ENCODE results near the gene TARS2.

Gene TARS2

DNA sequence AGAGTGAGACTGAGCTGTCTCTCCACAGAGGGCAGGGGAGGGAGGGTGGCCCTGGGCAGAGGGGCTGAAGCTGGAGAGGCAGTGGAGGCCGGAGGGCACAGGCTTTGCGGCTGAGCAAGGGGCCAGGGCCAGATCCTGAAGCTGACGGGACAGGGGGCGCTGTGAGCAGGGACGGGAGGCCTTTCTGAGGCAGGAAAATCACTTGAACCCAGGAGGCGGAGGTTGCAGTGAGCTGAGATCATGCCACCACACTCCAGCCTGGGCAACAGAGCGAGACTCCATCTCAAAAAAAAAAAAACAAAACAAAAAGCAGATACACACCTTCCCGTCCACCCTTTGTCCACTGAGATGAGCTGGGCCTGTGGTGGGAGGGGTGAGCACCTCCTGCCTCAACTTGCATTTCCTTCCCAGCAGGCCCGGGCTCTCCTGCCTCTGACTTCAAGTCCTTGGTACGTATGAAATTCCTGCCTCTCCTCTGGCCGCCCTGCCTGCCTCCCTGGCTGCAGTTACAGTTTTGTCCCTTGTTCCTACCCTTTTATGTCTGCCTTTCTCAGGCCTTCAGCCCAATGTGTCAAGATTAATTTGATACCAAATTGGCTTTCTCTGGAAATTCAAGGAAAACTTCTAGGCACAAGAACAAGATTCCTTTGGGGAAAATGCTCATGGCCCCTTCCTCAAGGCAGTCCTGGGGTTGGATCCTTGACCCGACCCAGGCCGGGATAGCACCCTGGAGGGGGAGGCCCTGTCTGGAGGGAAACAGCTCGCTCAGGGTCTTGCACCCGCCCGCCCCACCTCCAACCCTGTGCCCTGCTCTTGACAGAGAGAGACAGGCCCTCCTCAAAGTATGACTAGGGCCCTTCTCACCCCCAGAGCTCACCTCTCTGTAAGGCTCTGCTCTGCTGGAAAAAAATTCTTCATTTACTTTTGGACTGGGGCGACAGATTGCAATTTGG is 50.8 kb downstream of the TARS2 start:
- DNase-seq (ENCODE audit: low spot score): no peak

DNA sequence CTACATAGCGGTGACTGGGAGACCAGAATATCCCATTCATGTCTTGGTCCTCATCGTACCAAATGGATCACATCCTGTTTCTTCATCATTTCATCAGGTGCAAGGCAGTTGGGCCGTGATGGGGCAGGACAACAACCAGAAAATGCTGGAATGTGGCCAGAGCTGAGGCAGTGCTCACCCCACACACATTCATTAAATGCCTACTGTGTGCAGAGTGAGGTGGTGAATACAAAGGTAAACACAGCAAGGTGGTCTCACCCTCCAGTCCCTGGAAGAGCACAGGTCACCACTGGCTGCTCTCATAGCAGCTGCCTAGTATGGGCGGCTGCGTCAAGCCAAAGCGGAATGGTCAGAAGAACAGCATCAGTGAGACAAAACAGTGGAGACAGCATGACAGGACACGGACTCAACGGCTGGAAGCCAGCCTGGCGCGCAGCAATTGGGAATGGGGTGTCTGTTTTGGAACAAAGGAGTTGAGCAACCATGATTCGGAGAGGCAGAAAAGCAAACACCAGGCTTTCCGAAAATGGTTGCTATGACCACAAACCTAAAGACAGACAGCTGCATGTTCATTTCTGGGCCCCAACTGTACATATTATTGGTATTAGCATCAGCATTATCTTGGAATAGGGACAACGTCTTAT is 56.4 kb downstream of the TARS2 start:
- no peak for DNase-seq (ENCODE audit: low spot score)

DNA sequence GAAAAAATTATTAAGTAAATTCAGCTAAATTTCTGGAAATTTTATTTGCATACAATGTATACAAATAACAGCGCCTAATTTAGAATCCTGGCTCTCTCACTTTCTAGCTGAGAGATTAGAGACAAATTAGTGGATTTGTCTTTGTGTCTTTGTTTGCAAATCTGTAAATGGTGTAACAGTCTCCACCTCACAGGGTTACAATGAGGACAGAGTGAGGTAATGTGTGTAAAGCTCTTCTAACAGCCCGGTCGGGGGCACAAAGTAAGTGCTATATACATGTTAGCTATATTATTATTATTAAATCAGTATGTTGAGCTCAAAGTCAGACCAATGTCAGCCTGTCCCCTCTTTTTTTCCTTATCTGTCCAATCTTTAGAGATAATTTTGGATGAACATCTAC is 57.0 kb downstream of the TARS2 start:
- no peak for DNase-seq (ENCODE audit: low spot score)

DNA sequence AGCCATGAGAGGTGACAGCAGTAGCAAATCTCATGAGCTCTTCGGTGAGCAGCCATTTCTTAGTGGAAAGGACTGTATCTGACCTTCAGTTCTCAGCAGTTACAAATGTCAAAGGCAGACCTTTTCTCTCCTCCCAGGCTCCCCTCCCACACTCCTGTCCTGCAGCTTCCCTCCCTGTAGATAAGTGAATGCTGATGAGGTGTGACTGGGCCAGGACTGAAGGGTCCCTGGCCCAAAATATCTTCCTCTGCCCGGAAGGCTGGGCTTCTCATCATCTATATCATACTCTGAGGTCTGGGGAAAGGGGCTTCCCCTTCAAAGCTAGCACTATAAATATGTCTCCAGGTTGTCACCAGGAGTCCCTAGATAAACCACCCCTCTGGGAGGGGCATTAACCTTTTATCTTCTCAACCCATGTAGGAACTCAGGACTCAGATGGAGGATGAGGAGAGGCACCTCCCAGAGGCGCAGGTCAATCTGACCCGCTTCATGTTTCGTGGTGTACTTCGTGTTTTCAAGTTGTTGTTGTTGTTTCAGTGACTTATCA is 58.3 kb downstream of the TARS2 start:
- peak; percentile 44 for DNase-seq (ENCODE audit: low spot score)

DNA sequence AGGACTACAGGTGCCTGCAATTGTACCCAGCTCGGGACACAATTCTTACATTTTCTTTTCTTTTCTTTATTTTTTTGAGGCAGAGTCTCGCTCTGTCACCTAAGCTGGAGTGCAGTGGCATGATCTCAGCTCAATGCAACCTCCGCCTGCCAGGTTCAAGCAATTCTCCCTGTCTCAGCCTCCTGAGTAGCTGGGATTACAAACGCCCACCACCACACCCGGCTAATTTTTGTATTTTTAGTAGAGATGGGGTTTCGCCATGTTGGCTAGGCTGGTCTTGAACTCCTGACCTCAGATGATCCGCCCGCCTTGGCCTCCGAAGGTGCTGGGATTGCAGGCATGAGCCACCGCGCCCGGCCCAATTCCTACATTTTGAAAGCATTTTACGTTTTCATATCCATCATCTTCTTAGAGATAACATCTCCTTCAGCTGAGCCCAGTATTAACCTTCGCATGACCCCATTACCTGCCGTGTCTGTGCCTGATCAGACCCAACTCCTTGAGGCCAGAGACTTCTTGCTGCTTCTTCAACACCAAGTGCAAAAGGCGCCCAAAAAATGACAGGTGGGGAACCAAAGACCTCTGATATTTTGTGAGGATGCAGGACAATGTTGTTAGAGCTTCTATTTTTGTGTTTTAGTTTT is 59.2 kb downstream of the TARS2 start:
- DNase-seq (ENCODE audit: low spot score): no peak

DNA sequence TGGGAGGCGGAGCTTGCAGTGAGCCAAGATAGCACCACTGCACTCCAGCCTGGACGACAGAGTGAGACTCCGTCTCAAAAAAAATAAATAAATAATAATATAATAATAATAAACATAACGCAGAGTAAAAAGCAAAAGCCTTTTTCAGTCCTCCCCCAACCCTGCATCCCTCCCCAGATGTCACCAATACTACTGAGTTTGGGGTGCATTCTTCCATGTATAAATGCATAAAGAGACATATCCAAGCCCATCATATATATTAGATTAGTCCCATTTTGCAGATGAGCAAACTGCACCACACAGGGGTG is 61.1 kb downstream of the TARS2 start:
- no peak for DNase-seq (ENCODE audit: low spot score)

DNA sequence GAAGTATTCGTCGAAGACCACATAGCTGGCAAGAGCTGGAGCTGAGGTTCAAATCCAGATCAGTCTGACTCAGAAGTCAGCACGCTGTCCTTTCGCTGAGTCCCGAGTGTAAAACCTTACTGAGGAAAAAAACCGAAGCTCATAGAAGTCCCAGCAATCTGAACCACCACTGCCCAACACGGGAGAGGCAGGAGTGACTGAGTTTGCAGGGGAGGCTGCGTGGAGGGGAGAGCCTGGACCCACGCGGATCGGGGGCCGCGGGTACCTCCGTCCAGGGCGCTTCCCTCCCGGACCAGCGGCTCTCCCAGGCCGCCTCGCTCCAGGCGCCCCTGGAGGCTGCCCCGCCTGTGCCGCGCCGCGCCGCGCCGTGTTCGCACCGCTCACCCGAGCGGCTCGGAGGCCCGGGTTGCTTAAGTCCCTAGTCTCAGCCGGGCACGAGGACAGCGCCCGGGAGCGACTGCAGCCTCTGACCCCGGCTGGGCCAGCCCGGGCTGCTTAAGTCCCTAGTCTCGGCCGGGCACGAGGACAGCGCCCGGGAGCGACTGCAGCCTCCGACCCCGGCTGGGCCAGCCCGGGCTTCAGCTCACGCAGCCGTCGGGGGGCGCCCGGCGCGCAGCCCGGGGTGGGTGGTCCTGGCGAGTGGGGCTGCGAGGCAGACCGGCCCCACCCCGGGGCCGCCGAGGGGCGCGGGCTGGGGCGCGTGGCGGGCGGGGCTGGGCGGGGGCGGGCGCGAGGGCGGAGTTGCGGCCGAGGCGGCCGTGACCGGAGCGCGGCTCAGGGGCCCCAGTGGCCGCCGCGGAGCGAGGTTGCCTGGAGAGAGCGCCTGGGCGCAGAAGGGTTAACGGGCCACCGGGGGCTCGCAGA is 61.6 kb downstream of the TARS2 start, which contains the start of gene ADAMTSL4:
ADAMTSL4 (plus strand) TSS at position 777 of the 864 bp plus-strand sequence. CDS start 2,881 bp downstream, outside the sequence.
- peak; percentile 24 for DNase-seq (ENCODE audit: low spot score)

DNA sequence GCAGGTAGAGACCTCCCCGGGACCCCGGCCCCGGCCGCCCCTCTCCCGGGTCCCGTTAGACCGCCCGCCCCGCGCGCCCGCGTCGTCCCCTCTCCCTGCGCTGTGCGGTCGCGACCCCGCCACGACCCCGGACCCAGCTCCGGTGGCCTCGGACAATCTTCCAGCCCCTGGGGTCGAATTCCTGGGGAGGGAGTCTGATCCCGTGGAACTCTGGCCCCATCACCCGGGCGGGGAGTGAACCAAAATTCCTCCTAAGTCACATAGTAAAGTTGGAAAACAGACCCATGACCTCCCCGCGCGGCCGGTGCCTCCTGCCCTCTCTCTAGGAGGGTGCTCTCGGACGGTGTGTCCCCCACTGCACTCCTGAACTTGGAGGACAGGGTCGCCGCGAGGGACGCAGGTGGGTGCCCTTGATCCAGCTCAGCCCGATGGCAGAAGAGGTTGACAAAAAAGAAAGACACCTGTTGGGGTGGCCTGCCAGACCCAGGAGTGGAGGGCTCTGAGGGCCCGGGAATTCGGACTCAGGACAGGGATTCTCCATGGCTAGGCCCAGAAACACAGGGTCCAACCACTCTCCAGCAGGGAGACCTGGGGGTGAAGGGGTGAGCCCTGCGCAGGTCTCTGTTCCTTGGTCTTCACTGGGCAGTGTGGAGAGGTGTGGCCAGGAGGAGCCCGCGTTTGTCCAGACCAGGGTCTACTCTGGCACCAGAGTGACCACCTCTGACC is 62.4 kb downstream of the TARS2 start:
- DNase-seq (ENCODE audit: low spot score): no peak

DNA sequence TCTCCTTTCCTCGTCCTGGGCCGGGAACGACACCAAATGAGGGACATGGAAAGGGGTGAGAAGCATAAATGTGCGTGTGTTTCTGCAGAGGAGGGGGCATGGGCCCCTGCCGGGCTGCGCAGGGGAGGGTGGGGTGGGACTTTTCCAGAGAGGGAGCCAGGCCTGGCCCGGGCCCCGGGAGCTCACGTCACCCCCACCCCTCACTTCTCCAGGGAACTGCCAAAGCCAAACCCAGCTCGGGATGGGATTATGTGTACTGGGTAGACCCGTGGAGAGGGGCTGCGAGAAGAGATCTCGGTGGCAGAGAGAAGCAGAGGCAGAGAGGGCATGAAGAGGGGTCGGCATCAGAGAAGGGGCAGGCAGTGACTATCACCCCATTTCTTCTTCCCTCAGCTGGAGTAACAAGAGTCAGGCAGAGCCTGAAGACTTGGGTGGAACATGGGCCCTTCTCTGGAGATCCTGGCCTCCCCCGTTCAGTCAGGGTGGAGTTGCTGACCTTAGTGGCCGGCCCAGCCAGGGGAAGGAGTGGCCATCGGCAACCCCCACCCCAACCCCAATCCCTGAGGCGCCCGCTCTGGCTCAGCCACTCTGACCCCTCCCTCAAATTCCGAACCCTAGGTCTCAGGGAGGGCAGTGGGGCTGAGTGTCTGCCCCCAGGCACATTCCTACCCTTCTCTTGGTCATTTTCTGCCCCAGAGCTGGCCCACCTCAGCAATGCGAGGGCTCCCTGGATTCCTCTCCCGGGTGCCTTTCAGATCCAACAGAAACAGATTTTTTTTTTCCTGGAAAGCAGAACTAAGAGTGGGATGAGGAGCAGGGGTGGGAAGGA is 63.2 kb downstream of the TARS2 start:
- DNase-seq (ENCODE audit: low spot score): no peak

DNA sequence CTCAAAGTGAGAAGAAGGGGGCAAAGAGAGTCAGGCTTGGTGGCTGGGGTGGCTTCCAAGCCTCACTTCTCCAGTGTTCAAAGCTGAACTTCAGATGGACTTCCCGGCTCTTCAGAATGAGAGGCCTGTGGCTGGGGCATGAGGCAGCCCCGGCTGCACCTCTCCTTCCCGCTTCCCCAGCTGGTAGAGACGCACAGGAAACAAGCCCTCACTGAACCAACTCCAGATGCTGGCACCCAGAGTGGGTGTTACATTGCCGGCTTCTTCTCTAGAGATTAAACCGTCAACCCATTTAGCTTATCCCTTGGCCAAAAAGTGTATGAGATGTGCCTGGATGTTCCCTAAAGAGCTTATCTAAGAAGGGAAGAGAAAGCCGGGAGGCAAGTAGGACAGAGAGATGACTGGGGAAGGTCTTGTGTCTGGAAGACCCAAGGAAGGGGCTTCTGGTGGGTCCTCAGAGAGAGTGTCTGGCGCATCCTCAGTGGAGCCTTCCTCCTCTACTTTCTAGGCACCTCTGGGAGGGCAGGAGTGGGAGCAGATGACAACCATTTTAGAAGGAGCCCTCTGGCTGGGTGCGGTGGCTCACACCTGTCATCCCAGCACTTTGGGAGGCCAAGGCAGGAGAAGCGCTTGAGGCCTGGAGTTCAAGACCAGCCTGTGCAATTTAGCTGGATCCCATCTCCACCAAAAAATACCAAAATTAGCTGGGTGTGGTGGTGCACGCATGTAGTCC is 64.0 kb downstream of the TARS2 start:
- DNase-seq (ENCODE audit: low spot score): no peak

DNA sequence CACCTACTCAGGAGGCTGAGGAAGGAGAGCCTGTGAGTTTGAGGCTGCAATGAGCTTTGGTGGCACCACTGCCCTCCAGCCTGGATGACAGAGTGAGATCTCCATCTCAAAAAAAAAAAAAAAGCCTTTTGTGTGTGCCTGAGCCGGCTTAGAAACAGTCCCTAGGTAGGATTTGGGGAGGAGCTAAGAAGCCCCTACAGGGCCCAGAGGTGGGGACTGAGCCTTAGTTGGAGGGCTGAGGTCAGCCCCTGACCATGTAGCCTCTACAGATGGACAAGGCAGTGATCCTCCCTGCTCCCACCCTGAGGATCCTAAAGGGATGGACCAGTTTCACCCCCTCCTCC is 64.5 kb downstream of the TARS2 start:
- no peak for DNase-seq (ENCODE audit: low spot score)

DNA sequence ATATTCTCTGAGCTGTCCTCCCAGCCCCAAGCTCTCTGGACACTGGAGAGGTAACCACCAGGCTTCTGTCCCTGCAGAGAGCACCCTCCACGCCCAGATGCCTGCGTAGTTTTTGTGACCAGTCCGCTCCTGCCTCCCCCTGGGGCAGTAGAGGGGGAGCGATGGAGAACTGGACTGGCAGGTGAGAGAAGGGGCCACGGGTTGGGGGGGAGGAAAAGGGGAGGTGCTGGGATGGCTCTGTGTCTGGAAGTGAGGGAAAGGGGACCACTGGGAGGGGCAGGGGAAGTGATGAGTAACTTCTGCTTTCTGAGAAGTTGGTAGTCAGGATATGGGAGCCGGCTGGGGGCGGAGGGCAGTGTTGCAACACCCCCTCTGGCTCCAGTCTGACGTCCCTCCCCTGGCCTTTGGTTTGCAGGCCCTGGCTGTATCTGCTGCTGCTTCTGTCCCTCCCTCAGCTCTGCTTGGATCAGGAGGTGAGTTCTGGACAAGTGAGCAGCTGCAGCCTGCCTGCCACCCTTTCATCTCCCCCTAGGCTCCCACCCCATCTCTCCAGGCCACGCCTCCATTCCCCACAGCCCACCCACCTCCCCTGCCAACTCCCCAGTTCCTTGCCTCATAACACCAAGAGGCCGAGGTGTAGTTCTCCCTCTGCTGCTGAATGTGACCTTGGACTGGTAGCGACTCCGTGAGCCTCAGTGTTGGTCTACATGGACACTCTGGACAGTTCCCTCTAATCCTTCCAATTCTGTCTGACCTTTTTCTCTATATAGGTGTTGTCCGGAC is 65.1 kb downstream of the TARS2 start:
- no peak for DNase-seq (ENCODE audit: low spot score)

DNA sequence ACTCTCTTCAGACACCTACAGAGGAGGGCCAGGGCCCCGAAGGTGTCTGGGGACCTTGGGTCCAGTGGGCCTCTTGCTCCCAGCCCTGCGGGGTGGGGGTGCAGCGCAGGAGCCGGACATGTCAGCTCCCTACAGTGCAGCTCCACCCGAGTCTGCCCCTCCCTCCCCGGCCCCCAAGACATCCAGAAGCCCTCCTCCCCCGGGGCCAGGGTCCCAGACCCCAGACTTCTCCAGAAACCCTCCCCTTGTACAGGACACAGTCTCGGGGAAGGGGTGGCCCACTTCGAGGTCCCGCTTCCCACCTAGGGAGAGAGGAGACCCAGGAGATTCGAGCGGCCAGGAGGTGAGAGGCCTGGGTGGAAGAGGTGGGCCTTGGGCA is 65.7 kb downstream of the TARS2 start:
- DNase-seq (ENCODE audit: low spot score): no peak

DNA sequence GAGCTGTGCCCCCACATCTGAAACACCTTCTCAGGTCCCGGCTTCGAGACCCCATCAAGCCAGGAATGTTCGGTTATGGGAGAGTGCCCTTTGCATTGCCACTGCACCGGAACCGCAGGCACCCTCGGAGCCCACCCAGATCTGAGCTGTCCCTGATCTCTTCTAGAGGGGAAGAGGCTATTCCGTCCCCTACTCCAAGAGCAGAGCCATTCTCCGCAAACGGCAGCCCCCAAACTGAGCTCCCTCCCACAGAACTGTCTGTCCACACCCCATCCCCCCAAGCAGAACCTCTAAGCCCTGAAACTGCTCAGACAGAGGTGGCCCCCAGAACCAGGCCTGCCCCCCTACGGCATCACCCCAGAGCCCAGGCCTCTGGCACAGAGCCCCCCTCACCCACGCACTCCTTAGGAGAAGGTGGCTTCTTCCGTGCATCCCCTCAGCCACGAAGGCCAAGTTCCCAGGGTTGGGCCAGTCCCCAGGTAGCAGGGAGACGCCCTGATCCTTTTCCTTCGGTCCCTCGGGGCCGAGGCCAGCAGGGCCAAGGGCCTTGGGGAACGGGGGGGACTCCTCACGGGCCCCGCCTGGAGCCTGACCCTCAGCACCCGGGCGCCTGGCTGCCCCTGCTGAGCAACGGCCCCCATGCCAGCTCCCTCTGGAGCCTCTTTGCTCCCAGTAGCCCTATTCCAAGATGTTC is 66.3 kb downstream of the TARS2 start:
- no peak for DNase-seq (ENCODE audit: low spot score)

DNA sequence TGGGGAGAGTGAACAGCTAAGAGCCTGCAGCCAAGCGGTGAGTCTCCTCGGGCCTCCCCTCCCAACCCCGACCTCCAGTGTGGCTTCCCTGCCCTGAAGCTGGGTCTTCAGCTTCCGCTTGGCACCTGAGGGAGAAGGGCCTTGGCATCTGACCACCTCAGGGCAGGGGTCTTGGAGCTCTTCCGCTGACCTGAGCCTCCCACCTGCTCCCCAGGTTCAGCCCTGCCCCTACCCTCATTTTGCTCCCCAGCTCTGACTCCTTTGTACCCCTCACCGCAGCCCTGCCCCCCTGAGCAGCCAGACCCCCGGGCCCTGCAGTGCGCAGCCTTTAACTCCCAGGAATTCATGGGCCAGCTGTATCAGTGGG is 66.8 kb downstream of the TARS2 start:
- no peak for DNase-seq (ENCODE audit: low spot score)

DNA sequence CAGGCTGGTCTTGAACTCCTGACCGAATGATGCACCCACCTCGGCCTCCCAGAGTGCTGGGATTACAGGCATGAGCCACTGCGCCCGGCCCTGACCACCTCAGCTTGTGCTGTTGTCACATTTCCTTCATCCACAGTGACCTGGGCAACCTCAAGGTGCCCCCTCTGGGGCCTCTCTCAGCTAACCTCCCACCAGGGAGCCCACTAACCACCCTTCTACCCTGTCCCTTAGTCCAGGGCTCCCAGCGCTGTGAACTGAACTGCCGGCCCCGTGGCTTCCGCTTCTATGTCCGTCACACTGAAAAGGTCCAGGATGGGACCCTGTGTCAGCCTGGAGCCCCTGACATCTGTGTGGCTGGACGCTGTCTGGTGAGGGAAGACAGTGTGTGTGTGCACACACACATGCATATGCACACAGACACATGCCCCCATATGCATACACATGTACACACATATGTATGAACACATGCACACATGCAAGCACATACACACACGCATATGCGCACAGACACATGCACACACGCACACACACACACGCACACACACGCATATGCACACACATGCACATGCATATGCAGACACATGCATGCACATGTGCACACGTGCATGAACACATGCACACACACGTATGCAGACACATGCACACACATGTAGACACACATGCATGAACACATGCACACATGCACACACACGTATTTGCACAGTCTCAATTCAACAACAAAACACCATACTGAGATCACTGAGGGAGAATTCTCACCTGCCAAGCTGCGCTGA is 68.2 kb downstream of the TARS2 start:
- no peak for DNase-seq (ENCODE audit: low spot score)

Measured in hematopoietic multipotent progenitor cell treated with erythropoietin and hydrocortisone succinate and interleukin-3 and kit ligand, for 15 days (in vitro differentiated cells).